ENCODE measurements around the gene MCOLN1.

DNA sequence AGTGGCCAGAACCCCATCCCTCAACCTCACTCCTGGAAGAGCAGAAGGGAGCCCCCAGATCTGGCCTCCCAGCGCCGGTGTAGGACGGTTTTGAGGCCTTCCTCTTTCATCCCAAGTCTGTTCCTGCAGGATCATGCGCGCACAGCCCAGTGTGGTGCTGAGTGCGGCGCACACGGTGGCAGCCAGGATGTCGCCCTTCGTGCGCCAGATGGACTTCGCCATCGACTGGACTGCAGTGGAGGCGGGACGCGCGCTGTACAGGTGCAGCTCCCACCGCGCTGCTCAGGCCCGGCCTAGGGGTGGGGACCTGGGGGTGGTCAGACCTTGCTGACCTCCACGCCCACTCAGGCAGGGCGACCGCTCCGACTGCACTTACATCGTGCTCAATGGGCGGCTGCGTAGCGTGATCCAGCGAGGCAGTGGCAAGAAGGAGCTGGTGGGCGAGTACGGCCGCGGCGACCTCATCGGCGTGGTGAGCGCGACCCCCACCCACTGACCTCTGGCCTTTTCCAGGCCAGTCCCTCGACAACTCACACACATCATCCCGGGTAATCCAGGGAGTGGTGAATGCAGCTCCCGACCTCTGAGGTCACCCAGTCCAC lies 27.8 kb downstream of the MCOLN1 start:
- TF ChIP-seq, protein P1, sequence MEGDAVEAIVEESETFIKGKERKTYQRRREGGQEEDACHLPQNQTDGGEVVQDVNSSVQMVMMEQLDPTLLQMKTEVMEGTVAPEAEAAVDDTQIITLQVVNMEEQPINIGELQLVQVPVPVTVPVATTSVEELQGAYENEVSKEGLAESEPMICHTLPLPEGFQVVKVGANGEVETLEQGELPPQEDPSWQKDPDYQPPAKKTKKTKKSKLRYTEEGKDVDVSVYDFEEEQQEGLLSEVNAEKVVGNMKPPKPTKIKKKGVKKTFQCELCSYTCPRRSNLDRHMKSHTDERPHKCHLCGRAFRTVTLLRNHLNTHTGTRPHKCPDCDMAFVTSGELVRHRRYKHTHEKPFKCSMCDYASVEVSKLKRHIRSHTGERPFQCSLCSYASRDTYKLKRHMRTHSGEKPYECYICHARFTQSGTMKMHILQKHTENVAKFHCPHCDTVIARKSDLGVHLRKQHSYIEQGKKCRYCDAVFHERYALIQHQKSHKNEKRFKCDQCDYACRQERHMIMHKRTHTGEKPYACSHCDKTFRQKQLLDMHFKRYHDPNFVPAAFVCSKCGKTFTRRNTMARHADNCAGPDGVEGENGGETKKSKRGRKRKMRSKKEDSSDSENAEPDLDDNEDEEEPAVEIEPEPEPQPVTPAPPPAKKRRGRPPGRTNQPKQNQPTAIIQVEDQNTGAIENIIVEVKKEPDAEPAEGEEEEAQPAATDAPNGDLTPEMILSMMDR (IDR thresholded peaks at IDR 0.05) = no peak
- TF ChIP-seq POLR2A (IDR thresholded peaks at IDR 0.05) (no peak), POLR2AphosphoS5 (IDR thresholded peaks at IDR 0.05) (no peak), EP300 (IDR thresholded peaks at IDR 0.05) (no peak)

Data from upper lobe of left lung (tissue), 4 donors.